T-cell (primary cell): ENCODE measurements around the gene GRIN2A. TPM values are rescaled to one million over a fixed set of nuclear protein-coding genes. Genes with fewer than 3 reads are reported as not detected.

ENCODE experiments used
- ATAC-seq, 4 experiments: fragments of 200-7000 bp in 3 of 4; fragments of 150-1000 bp in 1 of 4; cut with Tn5 transposase; replicated peaks in 1 of 4; 1 replicate in 3 of 4; 2 replicates in 1 of 4; pipeline ENCODE4 v1.10.0; 2021; ENCODE audit warnings: moderate library complexity in 3 of 4, mild to moderate bottlenecking in 2 of 4, moderate number of reproducible peaks in 1 of 4
- CTCF ChIA-PET, 2 donors: fragments of 300-600 bp; sonication (Branson Sonifier 250); formaldehyde crosslinking; loops; one replicate each; lab custom pipeline; 2022; ENCODE audit warnings: antibody characterized with exemption in 2 of 2; lab: Charles Lee
- POLR2A ChIA-PET, 2 donors: fragments of 300-600 bp; sonication (Branson Sonifier 250); formaldehyde crosslinking; loops; one replicate each; lab custom pipeline; 2022; ENCODE audit warnings: antibody characterized with exemption in 2 of 2; lab: Charles Lee
- DNase-seq, 35 experiments: peaks; one replicate each; pipeline versions ENCODE4 v3.0.0 to v3.0.0-alpha.2; 2013 to 2023
- H3K27ac ChIP-seq: one replicate; pipeline ENCODE4 v1.5.1; 2013; ENCODE audit warnings: low read length
- H3K27me3 ChIP-seq, 2 experiments: replicated peaks in 1 of 2; 1 replicate in 1 of 2; 2 replicates in 1 of 2; pipeline versions ENCODE4 v1.6.1 to v1.7.0; 2013; ENCODE audit warnings: low read length in 1 of 2, mixed read lengths in 1 of 2; ENCODE audit not compliant: control insufficient read depth in 2 of 2, insufficient read depth in 2 of 2; ENCODE audit errors: extremely low read depth in 1 of 2
- H3K36me3 ChIP-seq, 2 donors: 1 replicate in 1 of 2; 2 replicates in 1 of 2; pipeline versions ENCODE4 v1.6.1 to v1.7.0; 2013; ENCODE audit warnings: low read length in 1 of 2; ENCODE audit not compliant: control insufficient read depth in 2 of 2, insufficient read depth in 1 of 2; ENCODE audit errors: extremely low read depth in 1 of 2
- H3K4me1 ChIP-seq, 2 experiments: 1 replicate in 1 of 2; 2 replicates in 1 of 2; pipeline versions ENCODE4 v1.6.1 to v1.7.0; 2013; ENCODE audit warnings: low read length in 2 of 2, mixed read lengths in 1 of 2; ENCODE audit not compliant: insufficient read depth in 2 of 2, control insufficient read depth in 1 of 2; ENCODE audit errors: extremely low read depth in 1 of 2
- H3K4me3 ChIP-seq, 2 donors: 1 replicate in 1 of 2; 2 replicates in 1 of 2; pipeline versions ENCODE4 v1.5.1 to v1.7.0; 2013; ENCODE audit warnings: mild to moderate bottlenecking in 2 of 2, low read length in 1 of 2, moderate library complexity in 1 of 2; ENCODE audit not compliant: control insufficient read depth in 1 of 2; ENCODE audit errors: extremely low read depth in 1 of 2
- H3K9me3 ChIP-seq: 2 replicates; pipeline ENCODE4 v1.7.0; 2013
- H3K27ac Mint-ChIP-seq, 2 donors: one replicate each; pipeline ENCODE4 v1.8.0; 2020 to 2021; ENCODE audit warnings: mild to moderate bottlenecking in 2 of 2, mixed read lengths in 2 of 2
- H3K27me3 Mint-ChIP-seq, 2 donors: one replicate each; pipeline ENCODE4 v1.8.0; 2021 to 2022; ENCODE audit warnings: mixed read lengths in 2 of 2
- H3K36me3 Mint-ChIP-seq: one replicate; pipeline ENCODE4 v1.8.0; 2021; ENCODE audit warnings: mixed read lengths
- H3K4me1 Mint-ChIP-seq, 3 donors: one replicate each; pipeline ENCODE4 v1.8.0; 2020 to 2022; ENCODE audit warnings: mixed read lengths in 3 of 3, mild to moderate bottlenecking in 1 of 3
- H3K4me3 Mint-ChIP-seq, 3 donors: one replicate each; pipeline ENCODE4 v1.8.0; 2020 to 2022; ENCODE audit warnings: mild to moderate bottlenecking in 3 of 3, mixed read lengths in 3 of 3, moderate library complexity in 3 of 3
- H3K9me3 Mint-ChIP-seq, 3 donors: one replicate each; pipeline ENCODE4 v1.8.0; 2020 to 2022; ENCODE audit warnings: mixed read lengths in 3 of 3
- WGBS: methylation state at CpG from one replicate; pipeline ENCODE4 v1.1.5; 2013; ENCODE audit warnings: missing lambda C conversion rate; ENCODE audit not compliant: insufficient coverage; 5-methylcytosine and 5-hydroxymethylcytosine counted together
- total RNA-seq, 35 experiments: library from RNA in 6 of 35; stranded (reverse) in 6 of 35; fragments of 120-200 nt in 1 of 35; gene quantifications; one replicate each; pipeline versions ENCODE4 v1.2.1 to v1.2.4 and lab custom pipeline; 2013 to 2026

The GRIN2A gene
- total RNA-seq, 5 donors from 2014 or later (not counting 1 experiment from before 2014, with no cell fraction given) = 0.03 TPM; not detected in 4

DNA sequence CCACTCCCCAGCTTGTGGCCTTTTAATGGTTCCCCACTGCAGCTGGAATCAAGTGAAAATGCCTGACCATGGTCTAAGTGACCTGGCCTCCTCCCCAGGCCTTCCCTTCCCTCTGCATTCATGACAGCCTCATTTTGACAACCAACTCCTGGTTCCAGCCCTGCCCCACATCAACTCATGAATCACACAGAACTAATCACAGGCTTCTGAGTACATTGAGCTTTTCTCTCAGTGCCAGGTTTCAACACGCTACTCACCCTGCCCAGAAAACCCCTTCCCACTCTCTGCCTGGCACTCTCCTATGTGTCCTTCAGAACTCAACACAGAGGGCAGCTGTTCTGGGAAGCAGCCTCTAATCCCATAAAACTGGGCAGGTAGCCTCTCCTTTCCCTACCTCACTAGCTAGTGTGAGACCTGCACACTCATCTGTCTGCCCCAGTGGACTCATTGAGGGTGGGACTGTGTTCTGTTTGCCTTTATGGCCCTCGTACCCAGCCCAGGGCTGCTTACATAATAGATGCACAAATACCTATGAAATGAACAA is 313.6 kb downstream of the GRIN2A start:
- DNase-seq = no peak
- Mint-ChIP-seq H3K36me3 (no peaks in the 10 kb centered on the region), H3K4me1 (no peaks in the 10 kb centered on the region), H3K9me3 (peaks cover 0 to 7% (median 0%) of the 10 kb centered on the region in 3 donors), H3K27ac (no peak overlapping the region), H3K4me3 (no peak overlapping the region), H3K27me3 (no peaks in the 10 kb centered on the region)
- Histone ChIP-seq H3K27ac (no peak overlapping the region), H3K4me3 (no peak overlapping the region), H3K27me3 (no peaks in the 10 kb centered on the region), H3K9me3 (no peaks in the 10 kb centered on the region), H3K36me3 (no peaks in the 10 kb centered on the region), H3K4me1 (no peaks in the 10 kb centered on the region)
- ChIA-PET POLR2A (no interaction called here), CTCF (no interaction called here)
- ATAC-seq = no peak
- 100% methylated on average over 1 of the region's 2 CpGs for WGBS

DNA sequence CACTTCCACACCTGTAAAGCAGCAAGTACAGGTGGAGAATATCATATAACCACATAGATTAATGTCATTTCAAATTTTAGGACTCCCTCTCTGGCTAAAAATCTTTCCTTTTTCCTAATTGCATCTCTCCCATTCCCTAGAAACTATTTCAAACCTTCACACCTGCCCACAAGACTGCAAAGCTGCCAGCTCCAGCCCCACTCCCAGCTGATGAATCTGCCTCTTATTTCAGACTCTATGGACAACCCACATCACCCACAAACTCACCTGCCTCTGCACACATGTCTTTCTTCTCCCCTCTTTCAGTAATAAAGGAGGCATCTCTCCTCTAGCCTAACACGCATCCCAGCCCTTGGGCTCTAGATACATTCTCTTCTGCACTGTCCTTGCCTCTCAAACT is 315.1 kb downstream of the GRIN2A start:
- Histone ChIP-seq H3K4me1 (no peaks in the 10 kb centered on the region), H3K9me3 (no peaks in the 10 kb centered on the region), H3K27me3 (no peaks in the 10 kb centered on the region), H3K36me3 (no peaks in the 10 kb centered on the region), H3K27ac (no peak overlapping the region), H3K4me3 (no peak overlapping the region)
- DNase-seq (no peak), ATAC-seq (no peak)
- CTCF ChIA-PET = no interaction called here
- no peaks in the 10 kb centered on the region for H3K36me3 Mint-ChIP-seq
- H3K4me3 Mint-ChIP-seq = no peak overlapping the region
- H3K9me3 Mint-ChIP-seq = no peaks in the 10 kb centered on the region
- POLR2A ChIA-PET = no interaction called here
- 100% methylated on average over 1 of the region's 1 CpG for WGBS
- H3K27me3 Mint-ChIP-seq = no peaks in the 10 kb centered on the region
- no peak overlapping the region for H3K27ac Mint-ChIP-seq
- no peaks in the 10 kb centered on the region for H3K4me1 Mint-ChIP-seq

GRCh38 chr16:9864461-9864860 is 317.8 kb downstream of the GRIN2A start:
- Histone ChIP-seq H3K9me3 (no peaks in the 10 kb centered on the region), H3K4me3 (no peak overlapping the region), H3K27me3 (no peaks in the 10 kb centered on the region), H3K4me1 (no peaks in the 10 kb centered on the region), H3K36me3 (no peaks in the 10 kb centered on the region), H3K27ac (no peak overlapping the region)
- DNase-seq (no peak), ATAC-seq (no peak)
- Mint-ChIP-seq H3K27me3 (no peaks in the 10 kb centered on the region), H3K4me3 (no peak overlapping the region), H3K9me3 (no peaks in the 10 kb centered on the region), H3K4me1 (no peaks in the 10 kb centered on the region), H3K36me3 (no peaks in the 10 kb centered on the region), H3K27ac (no peak overlapping the region)
- ChIA-PET POLR2A (no interaction called here), CTCF (no interaction called here)
- 100% methylated on average over 2 of the region's 3 CpGs for WGBS

DNA sequence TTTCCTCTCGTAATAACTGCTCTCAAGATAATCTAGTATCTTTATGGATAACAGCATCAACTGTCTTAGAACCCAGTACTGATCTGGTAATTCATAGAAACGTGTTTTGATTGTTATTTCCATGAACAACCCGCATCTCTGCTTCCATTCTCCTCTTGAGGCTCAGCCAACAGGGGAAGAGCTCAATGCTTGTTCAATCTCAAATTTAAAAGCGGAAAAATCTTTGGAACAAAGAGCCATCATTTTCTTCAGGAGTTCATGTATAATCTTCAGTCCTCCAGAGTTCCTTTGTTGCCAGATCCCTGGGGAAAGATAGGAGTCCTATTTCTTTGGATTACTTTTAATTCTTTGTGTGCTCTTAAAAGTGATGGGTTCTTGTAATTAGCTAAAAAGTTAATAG is 319.9 kb downstream of the GRIN2A start:
- no peak overlapping the region for H3K4me3 ChIP-seq
- Mint-ChIP-seq H3K36me3 (no peaks in the 10 kb centered on the region), H3K9me3 (no peaks in the 10 kb centered on the region), H3K4me3 (no peak overlapping the region), H3K4me1 (no peaks in the 10 kb centered on the region), H3K27ac (no peak overlapping the region), H3K27me3 (no peaks in the 10 kb centered on the region)
- H3K36me3 ChIP-seq = no peaks in the 10 kb centered on the region
- ATAC-seq = no peak
- H3K27ac ChIP-seq = no peak overlapping the region
- H3K9me3 ChIP-seq = no peaks in the 10 kb centered on the region
- no peaks in the 10 kb centered on the region for H3K4me1 ChIP-seq
- no peak for DNase-seq
- WGBS = no CpG with 5 or more reads among the region's 4 CpGs
- POLR2A ChIA-PET = no interaction called here
- CTCF ChIA-PET = no interaction called here
- no peaks in the 10 kb centered on the region for H3K27me3 ChIP-seq

- H3K4me3 ChIP-seq = no peak overlapping the region
- Mint-ChIP-seq H3K27ac (no peak overlapping the region), H3K4me1 (no peaks in the 10 kb centered on the region), H3K4me3 (no peak overlapping the region), H3K27me3 (no peaks in the 10 kb centered on the region), H3K36me3 (no peaks in the 10 kb centered on the region), H3K9me3 (no peaks in the 10 kb centered on the region)
- no peaks in the 10 kb centered on the region for H3K9me3 ChIP-seq
- no peaks in the 10 kb centered on the region for H3K36me3 ChIP-seq
- CTCF ChIA-PET = no interaction called here
- ATAC-seq (no peak), DNase-seq (no peak)
- POLR2A ChIA-PET = no interaction called here
- no peak overlapping the region for H3K27ac ChIP-seq
- no peaks in the 10 kb centered on the region for H3K27me3 ChIP-seq
- no CpG with 5 or more reads among the region's 2 CpGs for WGBS
- H3K4me1 ChIP-seq = no peaks in the 10 kb centered on the region
Observed at GRCh38 chr16:9860876-9861275, 321.4 kb downstream of the GRIN2A start.

GRCh38 chr16:9859701-9860327 is 322.4 kb downstream of the GRIN2A start:
- no peak overlapping the region for H3K4me3 Mint-ChIP-seq
- Histone ChIP-seq H3K27me3 (no peaks in the 10 kb centered on the region), H3K27ac (no peak overlapping the region), H3K4me3 (no peak overlapping the region), H3K9me3 (no peaks in the 10 kb centered on the region), H3K4me1 (no peaks in the 10 kb centered on the region), H3K36me3 (no peaks in the 10 kb centered on the region)
- no peaks in the 10 kb centered on the region for H3K9me3 Mint-ChIP-seq
- H3K4me1 Mint-ChIP-seq = no peaks in the 10 kb centered on the region
- ATAC-seq (no peak), DNase-seq (no peak)
- 84% methylated on average over 4 of the region's 8 CpGs for WGBS
- CTCF ChIA-PET = interaction anchor here in 1 of 2 donors (0.6 to 0.7 kb wide), 2 partner anchors 69 to 373 kb away, joined by 3 to 7 read pairs; no protein-coding TSS in a partner anchor
- no peaks in the 10 kb centered on the region for H3K27me3 Mint-ChIP-seq
- no peak overlapping the region for H3K27ac Mint-ChIP-seq
- H3K36me3 Mint-ChIP-seq = no peaks in the 10 kb centered on the region
- POLR2A ChIA-PET = no interaction called here
